Measurements from ENCODE around the gene RNF144A.
A peak's percentile ranks its signal among the peaks of the same experiment; 100 is the strongest.

The RNF144A gene

DNA sequence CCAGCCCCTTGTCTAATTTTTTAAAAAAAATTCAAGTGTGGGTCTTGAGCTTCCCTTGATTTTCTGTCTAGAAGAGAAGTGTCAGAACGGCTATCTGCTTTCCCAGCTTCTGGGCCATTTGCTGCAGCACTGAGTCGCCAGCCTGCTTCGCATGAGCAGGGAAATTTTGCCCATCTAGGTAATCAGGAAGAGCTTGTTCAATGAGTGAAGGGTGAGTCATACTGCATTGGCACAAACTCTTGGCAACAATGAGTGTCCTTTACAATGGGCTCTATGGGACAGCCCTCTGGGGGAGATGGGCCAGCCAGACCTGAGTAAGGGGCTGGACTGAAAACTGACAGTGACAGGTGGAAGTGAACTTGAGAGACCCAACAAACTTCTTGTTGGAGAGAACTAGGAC lies 2.4 kb upstream of the RNF144A start:
- Histone ChIP-seq H2AK5ac (ENCODE audit: low read length) (no peak overlapping the region), H3K18ac (ENCODE audit: low read length) (no peak overlapping the region), H3K4ac (ENCODE audit: low read depth, low read length) (no peak overlapping the region), H4K91ac (ENCODE audit: low read depth, low read length) (no peak overlapping the region), H2BK5ac (ENCODE audit: low read depth, low read length, poor library complexity) (no peak overlapping the region), H3K36me3 (ENCODE audit: control insufficient read depth in 1 of 2, insufficient read depth in 2 of 2, low read length in 2 of 2) (no peaks in the 10 kb centered on the region), H3K14ac (ENCODE audit: low read length) (no peak overlapping the region), H4K8ac (ENCODE audit: low read depth, low read length) (no peak overlapping the region), H3K9me3 (ENCODE audit: insufficient read depth, low read depth, low read length) (no peaks in the 10 kb centered on the region), H2AFZ (ENCODE audit: insufficient read depth, low read length, poor library complexity) (no peak overlapping the region), H3K79me2 (ENCODE audit: control insufficient read depth, insufficient read depth, low read length, poor library complexity) (peaks cover 4% of the 10 kb centered on the region), H3K4me2 (ENCODE audit: low read length) (no peak overlapping the region), H3K79me1 (ENCODE audit: low read length) (peaks cover 8% of the 10 kb centered on the region), H4K12ac (ENCODE audit: low read depth, low read length) (no peak overlapping the region), H3K9ac (ENCODE audit: low read length) (no peak overlapping the region), H3K27ac (ENCODE audit: low read depth, low read length) (no peak overlapping the region), H3K4me1 (ENCODE audit: control insufficient read depth in 1 of 2, insufficient read depth in 2 of 2, low read length in 2 of 2) (peaks cover 4 to 7% of the 10 kb centered on the region in 2 experiments), H3K23ac (ENCODE audit: low read length) (no peak overlapping the region), H3K27me3 (ENCODE audit: insufficient read depth, low read length) (no peaks in the 10 kb centered on the region), H2BK12ac (ENCODE audit: low read length) (no peak overlapping the region), H3K4me3 (ENCODE audit: low read depth, low read length) (no peak overlapping the region), H2BK120ac (ENCODE audit: insufficient read depth, low read length, poor library complexity) (no peak overlapping the region)
- peak in 1 of 2 donors; percentile 10 for DNase-seq
- no CpG with 5 or more reads among the region's 3 CpGs for WGBS (ENCODE audit: extremely low coverage, insufficient coverage, insufficient read length)

- peaks cover 8% of the 10 kb centered on the region for H3K79me1 ChIP-seq (ENCODE audit: low read length)
- H4K91ac ChIP-seq (ENCODE audit: low read depth, low read length), result no peak overlapping the region
- no peak overlapping the region for H3K23ac ChIP-seq (ENCODE audit: low read length)
- WGBS (ENCODE audit: extremely low coverage, insufficient coverage, insufficient read length), result no CpG with 5 or more reads among the region's 2 CpGs
- peaks cover 4 to 7% of the 10 kb centered on the region in 2 experiments for H3K4me1 ChIP-seq (ENCODE audit: control insufficient read depth in 1 of 2, insufficient read depth in 2 of 2, low read length in 2 of 2)
- H3K18ac ChIP-seq (ENCODE audit: low read length), result no peak overlapping the region
- no peak overlapping the region for H2BK120ac ChIP-seq (ENCODE audit: insufficient read depth, low read length, poor library complexity)
- H4K8ac ChIP-seq (ENCODE audit: low read depth, low read length), result no peak overlapping the region
- no peaks in the 10 kb centered on the region for H3K36me3 ChIP-seq (ENCODE audit: control insufficient read depth in 1 of 2, insufficient read depth in 2 of 2, low read length in 2 of 2)
- H3K27ac ChIP-seq (ENCODE audit: low read depth, low read length), result no peak overlapping the region
- no peak overlapping the region for H3K4me2 ChIP-seq (ENCODE audit: low read length)
- H3K9me3 ChIP-seq (ENCODE audit: insufficient read depth, low read depth, low read length), result no peaks in the 10 kb centered on the region
- H3K27me3 ChIP-seq (ENCODE audit: insufficient read depth, low read length), result no peaks in the 10 kb centered on the region
- no peak overlapping the region for H2BK12ac ChIP-seq (ENCODE audit: low read length)
- no peak overlapping the region for H4K12ac ChIP-seq (ENCODE audit: low read depth, low read length)
- H3K4ac ChIP-seq (ENCODE audit: low read depth, low read length), result no peak overlapping the region
- H3K79me2 ChIP-seq (ENCODE audit: control insufficient read depth, insufficient read depth, low read length, poor library complexity), result peaks cover 4% of the 10 kb centered on the region
- H3K4me3 ChIP-seq (ENCODE audit: low read depth, low read length), result no peak overlapping the region
- H2AK5ac ChIP-seq (ENCODE audit: low read length), result no peak overlapping the region
- no peak for DNase-seq
- H2BK5ac ChIP-seq (ENCODE audit: low read depth, low read length, poor library complexity), result no peak overlapping the region
- H3K14ac ChIP-seq (ENCODE audit: low read length), result no peak overlapping the region
- H3K9ac ChIP-seq (ENCODE audit: low read length), result no peak overlapping the region
- H2AFZ ChIP-seq (ENCODE audit: insufficient read depth, low read length, poor library complexity), result no peak overlapping the region
Observed at GRCh38 chr2:6915399-6915798, 1.8 kb upstream of the RNF144A start.

DNA sequence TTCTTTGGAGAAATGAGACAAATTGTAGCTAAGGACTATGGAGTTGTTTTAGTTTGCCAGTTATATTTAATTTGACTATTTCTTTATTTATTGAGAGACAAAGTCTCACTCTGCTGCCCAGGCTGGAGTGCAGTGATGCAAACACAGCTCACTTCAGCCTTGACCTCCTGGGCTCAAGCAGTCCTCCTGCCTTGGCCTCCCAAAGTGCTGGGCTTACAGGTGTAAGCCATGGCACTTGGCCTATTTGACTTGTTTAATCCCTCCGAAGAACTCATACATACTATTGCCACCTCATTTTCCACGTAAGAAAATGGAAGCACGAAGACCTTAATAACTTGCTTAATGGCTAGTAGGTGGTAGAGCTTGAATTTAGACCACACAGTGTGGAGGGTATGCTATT lies 988 bp upstream of the RNF144A start:
- H3K79me1 ChIP-seq (ENCODE audit: low read length), result peaks cover 8% of the 10 kb centered on the region
- H3K27ac ChIP-seq (ENCODE audit: low read depth, low read length), result no peak overlapping the region
- H2AFZ ChIP-seq (ENCODE audit: insufficient read depth, low read length, poor library complexity), result no peak overlapping the region
- WGBS (ENCODE audit: extremely low coverage, insufficient coverage, insufficient read length), result no CpG with 5 or more reads among the region's 3 CpGs
- H3K4me3 ChIP-seq (ENCODE audit: low read depth, low read length), result no peak overlapping the region
- H3K14ac ChIP-seq (ENCODE audit: low read length), result no peak overlapping the region
- no peak overlapping the region for H4K91ac ChIP-seq (ENCODE audit: low read depth, low read length)
- H3K27me3 ChIP-seq (ENCODE audit: insufficient read depth, low read length), result no peaks in the 10 kb centered on the region
- no peak overlapping the region for H3K4ac ChIP-seq (ENCODE audit: low read depth, low read length)
- no peak overlapping the region for H2AK5ac ChIP-seq (ENCODE audit: low read length)
- H4K12ac ChIP-seq (ENCODE audit: low read depth, low read length), result no peak overlapping the region
- H3K9me3 ChIP-seq (ENCODE audit: insufficient read depth, low read depth, low read length), result no peaks in the 10 kb centered on the region
- H2BK120ac ChIP-seq (ENCODE audit: insufficient read depth, low read length, poor library complexity), result no peak overlapping the region
- no peak overlapping the region for H3K18ac ChIP-seq (ENCODE audit: low read length)
- peaks cover 4% of the 10 kb centered on the region for H3K79me2 ChIP-seq (ENCODE audit: control insufficient read depth, insufficient read depth, low read length, poor library complexity)
- H2BK5ac ChIP-seq (ENCODE audit: low read depth, low read length, poor library complexity), result no peak overlapping the region
- no peaks in the 10 kb centered on the region for H3K36me3 ChIP-seq (ENCODE audit: control insufficient read depth in 1 of 2, insufficient read depth in 2 of 2, low read length in 2 of 2)
- no peak overlapping the region for H2BK12ac ChIP-seq (ENCODE audit: low read length)
- no peak overlapping the region for H3K4me2 ChIP-seq (ENCODE audit: low read length)
- H3K9ac ChIP-seq (ENCODE audit: low read length), result no peak overlapping the region
- no peak overlapping the region for H4K8ac ChIP-seq (ENCODE audit: low read depth, low read length)
- DNase-seq, result no peak
- H3K4me1 ChIP-seq (ENCODE audit: control insufficient read depth in 1 of 2, insufficient read depth in 2 of 2, low read length in 2 of 2), result peaks cover 4 to 7% of the 10 kb centered on the region in 2 experiments
- no peak overlapping the region for H3K23ac ChIP-seq (ENCODE audit: low read length)

DNA sequence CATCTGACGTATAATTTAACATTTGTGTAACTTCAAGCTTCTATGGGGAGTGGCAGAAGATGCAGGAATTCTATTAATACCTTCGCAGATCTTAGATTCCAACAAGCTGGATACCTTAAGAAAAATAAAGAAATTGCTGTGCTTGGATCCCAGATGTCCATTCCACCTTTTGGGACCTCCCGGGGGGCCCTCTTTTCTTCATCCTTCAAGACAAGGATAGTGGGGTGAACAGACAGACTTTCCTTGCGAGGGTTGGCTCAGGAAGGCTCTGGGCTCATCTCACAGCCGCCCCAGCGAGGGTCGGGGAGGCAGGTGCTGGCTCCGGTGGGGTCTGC lies 509 bp upstream of the RNF144A start:
- H4K91ac ChIP-seq (ENCODE audit: low read depth, low read length), result no peak overlapping the region
- H3K27ac ChIP-seq (ENCODE audit: low read depth, low read length), result no peak overlapping the region
- peak overlapping the region; percentile 14 for H2AFZ ChIP-seq (ENCODE audit: insufficient read depth, low read length, poor library complexity)

More for the DNA sequence above, 509 bp upstream of the RNF144A start:
- DNase-seq, result peak in 1 of 2 donors; percentile 3
- H2BK120ac ChIP-seq (ENCODE audit: insufficient read depth, low read length, poor library complexity), result no peak overlapping the region
- H2BK12ac ChIP-seq (ENCODE audit: low read length), result no peak overlapping the region
- no peaks in the 10 kb centered on the region for H3K36me3 ChIP-seq (ENCODE audit: control insufficient read depth in 1 of 2, insufficient read depth in 2 of 2, low read length in 2 of 2)
- peaks cover 8% of the 10 kb centered on the region for H3K79me1 ChIP-seq (ENCODE audit: low read length)
- peak overlapping the region; percentile 92 for H3K4me2 ChIP-seq (ENCODE audit: low read length)
- no peaks in the 10 kb centered on the region for H3K9me3 ChIP-seq (ENCODE audit: insufficient read depth, low read depth, low read length)
- no peak overlapping the region for H3K4me3 ChIP-seq (ENCODE audit: low read depth, low read length)
- peak overlapping the region; percentile 16 for H3K14ac ChIP-seq (ENCODE audit: low read length)
- H2BK5ac ChIP-seq (ENCODE audit: low read depth, low read length, poor library complexity), result no peak overlapping the region
- no peak overlapping the region for H3K4ac ChIP-seq (ENCODE audit: low read depth, low read length)
- no peak overlapping the region for H3K23ac ChIP-seq (ENCODE audit: low read length)
- no peak overlapping the region for H4K8ac ChIP-seq (ENCODE audit: low read depth, low read length)
- peaks cover 4% of the 10 kb centered on the region for H3K79me2 ChIP-seq (ENCODE audit: control insufficient read depth, insufficient read depth, low read length, poor library complexity)
- H4K12ac ChIP-seq (ENCODE audit: low read depth, low read length), result peak overlapping the region; percentile 11
- no peak overlapping the region for H3K18ac ChIP-seq (ENCODE audit: low read length)
- no peaks in the 10 kb centered on the region for H3K27me3 ChIP-seq (ENCODE audit: insufficient read depth, low read length)
- no CpG with 5 or more reads among the region's 8 CpGs for WGBS (ENCODE audit: extremely low coverage, insufficient coverage, insufficient read length)
- H3K4me1 ChIP-seq (ENCODE audit: control insufficient read depth in 1 of 2, insufficient read depth in 2 of 2, low read length in 2 of 2), result peaks cover 4 to 7% of the 10 kb centered on the region in 2 experiments
- H2AK5ac ChIP-seq (ENCODE audit: low read length), result no peak overlapping the region
- H3K9ac ChIP-seq (ENCODE audit: low read length), result no peak overlapping the region
